ENCODE measurements around the gene NECTIN1.
A peak's percentile ranks its signal among the peaks of the same experiment; 100 is the strongest.

NECTIN1 gene

DNA sequence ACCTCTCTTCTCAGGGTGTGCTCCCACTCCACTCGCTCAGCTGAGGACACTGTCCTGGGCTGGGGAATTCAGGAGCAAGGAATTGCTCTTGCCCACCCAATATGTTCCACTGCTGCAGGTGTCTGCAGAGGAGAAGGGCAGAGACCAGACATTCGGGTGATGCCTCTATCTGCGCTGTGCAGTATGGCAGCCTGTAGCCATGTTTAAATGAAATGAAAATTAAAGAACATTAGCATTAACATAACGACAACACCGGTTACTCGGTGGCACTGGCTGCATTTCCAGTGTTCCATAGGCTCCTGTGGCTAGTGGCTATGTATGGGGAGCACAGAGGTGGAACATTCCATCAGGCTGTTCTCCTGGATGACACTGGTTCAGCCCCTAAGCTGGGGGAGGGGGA lies 104.4 kb downstream of the NECTIN1 start:
- TF ChIP-seq SPI1 (IDR thresholded peaks at IDR 0.05; ENCODE audit: borderline replicate concordance, low read depth) (no peak), POLR2AphosphoS5 (IDR thresholded peaks at IDR 0.05; ENCODE audit: low read depth) (no peak)
- TF ChIP-seq, protein P1, sequence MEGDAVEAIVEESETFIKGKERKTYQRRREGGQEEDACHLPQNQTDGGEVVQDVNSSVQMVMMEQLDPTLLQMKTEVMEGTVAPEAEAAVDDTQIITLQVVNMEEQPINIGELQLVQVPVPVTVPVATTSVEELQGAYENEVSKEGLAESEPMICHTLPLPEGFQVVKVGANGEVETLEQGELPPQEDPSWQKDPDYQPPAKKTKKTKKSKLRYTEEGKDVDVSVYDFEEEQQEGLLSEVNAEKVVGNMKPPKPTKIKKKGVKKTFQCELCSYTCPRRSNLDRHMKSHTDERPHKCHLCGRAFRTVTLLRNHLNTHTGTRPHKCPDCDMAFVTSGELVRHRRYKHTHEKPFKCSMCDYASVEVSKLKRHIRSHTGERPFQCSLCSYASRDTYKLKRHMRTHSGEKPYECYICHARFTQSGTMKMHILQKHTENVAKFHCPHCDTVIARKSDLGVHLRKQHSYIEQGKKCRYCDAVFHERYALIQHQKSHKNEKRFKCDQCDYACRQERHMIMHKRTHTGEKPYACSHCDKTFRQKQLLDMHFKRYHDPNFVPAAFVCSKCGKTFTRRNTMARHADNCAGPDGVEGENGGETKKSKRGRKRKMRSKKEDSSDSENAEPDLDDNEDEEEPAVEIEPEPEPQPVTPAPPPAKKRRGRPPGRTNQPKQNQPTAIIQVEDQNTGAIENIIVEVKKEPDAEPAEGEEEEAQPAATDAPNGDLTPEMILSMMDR (IDR thresholded peaks at IDR 0.05; ENCODE audit: insufficient read depth, low read length): no peak
- DNase-seq (ENCODE audit: low read depth in 1 of 2, low spot score in 1 of 2): no peak
- Histone ChIP-seq H3K27me3 (ENCODE audit: insufficient read depth, poor library complexity, severe bottlenecking) (no peaks in the 10 kb centered on the region), H3K4me3 (replicated peaks; ENCODE audit: insufficient read depth, low read length) (no peak overlapping the region), H3K27ac (replicated peaks) (no peak overlapping the region)

DNA sequence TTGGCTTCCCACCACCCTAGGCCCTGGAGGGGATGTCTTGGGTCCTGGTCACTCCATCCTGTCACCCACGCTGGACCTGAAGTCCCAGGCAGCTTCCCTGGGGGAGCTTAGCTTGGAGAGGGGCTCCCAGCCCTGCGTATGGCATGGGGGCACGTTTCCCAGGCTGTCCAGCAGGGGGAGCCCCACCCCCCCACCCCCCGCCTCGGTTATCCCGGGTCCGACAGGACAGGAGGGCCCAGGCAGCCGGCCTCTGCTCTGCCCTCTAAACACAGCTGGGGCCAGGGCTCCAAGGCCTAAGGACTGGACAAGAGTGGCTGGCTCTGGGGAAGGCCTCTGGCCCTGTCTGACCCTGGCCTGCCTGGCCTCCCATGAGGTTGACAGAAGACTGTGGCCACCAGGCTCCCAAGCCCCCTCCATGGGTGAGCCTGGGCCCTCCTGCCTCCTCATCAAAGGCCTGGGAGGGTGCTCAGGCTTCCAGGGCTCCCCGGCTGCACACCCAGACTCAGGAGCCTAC lies 104.8 kb downstream of the NECTIN1 start:
- TF ChIP-seq, protein P1 (IDR thresholded peaks at IDR 0.05; ENCODE audit: insufficient read depth, low read length): peak; percentile 16
- TF ChIP-seq GABPA (IDR thresholded peaks at IDR 0.05; ENCODE audit: low read depth): no peak
- no peak overlapping the region for H3K4me3 ChIP-seq (replicated peaks; ENCODE audit: insufficient read depth, low read length)
- no peak for DNase-seq (ENCODE audit: low read depth in 1 of 2, low spot score in 1 of 2)
- H3K27me3 ChIP-seq (ENCODE audit: insufficient read depth, poor library complexity, severe bottlenecking): no peaks in the 10 kb centered on the region
- H3K27ac ChIP-seq (replicated peaks): no peak overlapping the region

DNA sequence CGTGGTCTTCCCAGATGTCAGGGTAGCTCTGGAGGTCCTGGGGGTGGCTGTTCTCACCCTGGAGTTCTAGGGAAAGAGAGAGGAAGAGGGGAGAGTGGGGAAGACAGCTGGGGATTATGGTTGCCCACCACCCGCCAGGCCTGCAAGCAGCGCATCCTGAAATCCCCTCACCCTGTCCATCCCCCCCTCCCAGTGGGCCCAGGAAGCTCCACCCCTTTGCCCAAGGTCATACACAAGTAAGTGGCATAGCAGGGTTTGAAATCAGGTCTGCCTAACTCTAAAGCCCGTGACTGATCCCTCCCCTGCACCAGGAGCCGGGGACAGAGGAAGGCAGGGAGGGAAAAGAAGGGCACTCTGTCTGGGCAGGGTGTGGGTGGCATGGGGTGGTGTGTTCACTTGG lies 105.3 kb downstream of the NECTIN1 start:
- DNase-seq (ENCODE audit: low read depth in 1 of 2, low spot score in 1 of 2): no peak
- TF ChIP-seq SPI1 (IDR thresholded peaks at IDR 0.05; ENCODE audit: borderline replicate concordance, low read depth): no peak
- no peak for TF ChIP-seq GABPA (IDR thresholded peaks at IDR 0.05; ENCODE audit: low read depth)
- TF ChIP-seq POLR2AphosphoS5 (IDR thresholded peaks at IDR 0.05; ENCODE audit: low read depth): no peak
- TF ChIP-seq, protein P1 (IDR thresholded peaks at IDR 0.05; ENCODE audit: insufficient read depth, low read length): no peak
- TF ChIP-seq, protein P2, sequence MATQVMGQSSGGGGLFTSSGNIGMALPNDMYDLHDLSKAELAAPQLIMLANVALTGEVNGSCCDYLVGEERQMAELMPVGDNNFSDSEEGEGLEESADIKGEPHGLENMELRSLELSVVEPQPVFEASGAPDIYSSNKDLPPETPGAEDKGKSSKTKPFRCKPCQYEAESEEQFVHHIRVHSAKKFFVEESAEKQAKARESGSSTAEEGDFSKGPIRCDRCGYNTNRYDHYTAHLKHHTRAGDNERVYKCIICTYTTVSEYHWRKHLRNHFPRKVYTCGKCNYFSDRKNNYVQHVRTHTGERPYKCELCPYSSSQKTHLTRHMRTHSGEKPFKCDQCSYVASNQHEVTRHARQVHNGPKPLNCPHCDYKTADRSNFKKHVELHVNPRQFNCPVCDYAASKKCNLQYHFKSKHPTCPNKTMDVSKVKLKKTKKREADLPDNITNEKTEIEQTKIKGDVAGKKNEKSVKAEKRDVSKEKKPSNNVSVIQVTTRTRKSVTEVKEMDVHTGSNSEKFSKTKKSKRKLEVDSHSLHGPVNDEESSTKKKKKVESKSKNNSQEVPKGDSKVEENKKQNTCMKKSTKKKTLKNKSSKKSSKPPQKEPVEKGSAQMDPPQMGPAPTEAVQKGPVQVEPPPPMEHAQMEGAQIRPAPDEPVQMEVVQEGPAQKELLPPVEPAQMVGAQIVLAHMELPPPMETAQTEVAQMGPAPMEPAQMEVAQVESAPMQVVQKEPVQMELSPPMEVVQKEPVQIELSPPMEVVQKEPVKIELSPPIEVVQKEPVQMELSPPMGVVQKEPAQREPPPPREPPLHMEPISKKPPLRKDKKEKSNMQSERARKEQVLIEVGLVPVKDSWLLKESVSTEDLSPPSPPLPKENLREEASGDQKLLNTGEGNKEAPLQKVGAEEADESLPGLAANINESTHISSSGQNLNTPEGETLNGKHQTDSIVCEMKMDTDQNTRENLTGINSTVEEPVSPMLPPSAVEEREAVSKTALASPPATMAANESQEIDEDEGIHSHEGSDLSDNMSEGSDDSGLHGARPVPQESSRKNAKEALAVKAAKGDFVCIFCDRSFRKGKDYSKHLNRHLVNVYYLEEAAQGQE (IDR thresholded peaks at IDR 0.05; ENCODE audit: insufficient replicate concordance, low read depth): no peak
- Histone ChIP-seq H3K4me3 (replicated peaks; ENCODE audit: insufficient read depth, low read length) (no peak overlapping the region), H3K27me3 (ENCODE audit: insufficient read depth, poor library complexity, severe bottlenecking) (no peaks in the 10 kb centered on the region), H3K27ac (replicated peaks) (no peak overlapping the region)

DNA sequence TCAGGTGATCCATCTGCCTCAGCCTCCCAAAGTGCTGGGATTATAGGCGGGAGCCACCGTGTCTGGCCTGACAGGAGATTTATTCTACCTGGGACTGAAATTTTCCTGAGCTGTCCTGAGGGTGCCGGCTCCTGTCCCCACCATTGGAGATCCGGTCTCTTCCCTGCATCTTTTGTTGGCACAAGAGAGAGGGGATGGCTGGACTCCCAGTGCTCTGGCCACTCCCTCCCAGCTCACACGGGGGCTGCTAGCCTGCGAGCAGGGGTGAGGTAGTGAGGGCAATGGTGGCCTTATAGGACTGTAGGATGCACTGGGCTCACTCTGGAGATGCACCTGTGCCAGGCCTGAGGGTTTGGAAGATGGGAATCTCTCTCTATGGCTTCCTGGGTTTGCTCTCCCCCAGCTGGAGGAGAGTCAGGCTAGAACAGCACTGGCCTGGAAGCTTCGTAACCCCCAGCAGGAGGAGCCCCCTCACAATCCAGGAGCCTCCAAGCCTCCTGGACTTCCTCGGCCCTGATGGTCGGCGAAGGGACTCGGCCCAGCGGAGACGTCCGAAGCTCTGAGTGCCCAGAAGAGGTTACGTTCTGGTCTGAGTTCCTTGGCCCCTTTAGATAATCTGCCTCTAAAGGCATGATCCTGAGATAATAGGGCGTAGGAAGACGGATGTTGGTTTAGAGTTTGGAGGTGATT lies 106.4 kb downstream of the NECTIN1 start:
- Histone ChIP-seq H3K27ac (replicated peaks) (no peak overlapping the region), H3K4me3 (replicated peaks; ENCODE audit: insufficient read depth, low read length) (no peak overlapping the region), H3K27me3 (ENCODE audit: insufficient read depth, poor library complexity, severe bottlenecking) (no peaks in the 10 kb centered on the region)
- TF ChIP-seq POLR2AphosphoS5 (IDR thresholded peaks at IDR 0.05; ENCODE audit: low read depth) (no peak), SPI1 (IDR thresholded peaks at IDR 0.05; ENCODE audit: borderline replicate concordance, low read depth) (no peak), GABPA (IDR thresholded peaks at IDR 0.05; ENCODE audit: low read depth) (no peak)
- TF ChIP-seq, protein P2 (IDR thresholded peaks at IDR 0.05; ENCODE audit: insufficient replicate concordance, low read depth): no peak
- TF ChIP-seq, protein P1 (IDR thresholded peaks at IDR 0.05; ENCODE audit: insufficient read depth, low read length): no peak
- DNase-seq (ENCODE audit: low read depth in 1 of 2, low spot score in 1 of 2): no peak
